ENCODE results near the gene OLFML3. TPM values are rescaled to one million over a fixed set of nuclear protein-coding genes. Genes with fewer than 3 reads are reported as not detected.

OLFML3 gene
- total and polyA plus RNA-seq, 4 donors = 9.7 to 108 (median 19.5) TPM

DNA sequence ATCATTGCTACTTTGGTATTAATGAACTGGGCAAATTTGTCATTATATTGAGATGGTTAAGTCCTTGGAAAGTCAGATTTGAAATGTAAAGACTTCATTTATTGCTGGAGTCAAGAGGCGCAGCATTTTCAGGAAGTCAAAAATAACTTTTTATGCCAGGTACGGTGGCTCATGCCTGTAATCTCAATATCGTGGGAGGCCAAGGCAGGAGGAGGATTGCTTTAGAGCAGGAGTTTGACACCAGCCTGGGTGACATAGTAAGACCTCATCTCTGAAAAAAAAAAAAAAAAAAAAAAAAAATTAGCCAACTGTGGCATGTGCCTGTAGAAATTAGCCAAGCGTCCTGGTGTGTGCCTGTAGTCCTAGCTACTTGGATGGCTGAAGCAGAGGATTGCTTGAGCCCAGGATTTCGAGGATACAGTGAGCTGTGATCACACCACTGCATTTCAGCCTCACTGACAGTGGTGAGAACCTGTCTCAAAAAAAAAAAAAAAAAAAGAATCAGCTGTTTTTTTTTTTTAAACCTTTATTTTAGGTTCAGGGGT, 44.7 kb upstream of the OLFML3 start:
- no peak for ATAC-seq (ENCODE audit: insufficient read depth, low FRiP score)
- TF ChIP-seq, protein P1, sequence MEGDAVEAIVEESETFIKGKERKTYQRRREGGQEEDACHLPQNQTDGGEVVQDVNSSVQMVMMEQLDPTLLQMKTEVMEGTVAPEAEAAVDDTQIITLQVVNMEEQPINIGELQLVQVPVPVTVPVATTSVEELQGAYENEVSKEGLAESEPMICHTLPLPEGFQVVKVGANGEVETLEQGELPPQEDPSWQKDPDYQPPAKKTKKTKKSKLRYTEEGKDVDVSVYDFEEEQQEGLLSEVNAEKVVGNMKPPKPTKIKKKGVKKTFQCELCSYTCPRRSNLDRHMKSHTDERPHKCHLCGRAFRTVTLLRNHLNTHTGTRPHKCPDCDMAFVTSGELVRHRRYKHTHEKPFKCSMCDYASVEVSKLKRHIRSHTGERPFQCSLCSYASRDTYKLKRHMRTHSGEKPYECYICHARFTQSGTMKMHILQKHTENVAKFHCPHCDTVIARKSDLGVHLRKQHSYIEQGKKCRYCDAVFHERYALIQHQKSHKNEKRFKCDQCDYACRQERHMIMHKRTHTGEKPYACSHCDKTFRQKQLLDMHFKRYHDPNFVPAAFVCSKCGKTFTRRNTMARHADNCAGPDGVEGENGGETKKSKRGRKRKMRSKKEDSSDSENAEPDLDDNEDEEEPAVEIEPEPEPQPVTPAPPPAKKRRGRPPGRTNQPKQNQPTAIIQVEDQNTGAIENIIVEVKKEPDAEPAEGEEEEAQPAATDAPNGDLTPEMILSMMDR (IDR thresholded peaks at IDR 0.05; ENCODE audit: control extremely low read depth, extremely low read depth) = no peak
- Histone ChIP-seq H3K27ac (ENCODE audit: low read depth in 1 of 2, low read length in 1 of 2) (no peak overlapping the region), H3K4me3 (no peak overlapping the region), H3K27me3 (ENCODE audit: control insufficient read depth in 3 of 3, insufficient read depth in 3 of 3, low read length in 2 of 3) (no peaks in the 10 kb centered on the region), H3K4me1 (ENCODE audit: control insufficient read depth in 5 of 5, insufficient read depth in 5 of 5, low read length in 5 of 5) (peaks cover 7 to 23% (median 10%) of the 10 kb centered on the region in 5 donors), H3K9ac (ENCODE audit: insufficient read depth in 1 of 2, low read length in 2 of 2) (no peak overlapping the region), H3K36me3 (ENCODE audit: control insufficient read depth in 4 of 4, insufficient read depth in 4 of 4, low read length in 4 of 4) (no peaks in the 10 kb centered on the region), H3K9me3 (ENCODE audit: control insufficient read depth in 4 of 4, insufficient read depth in 3 of 4, low read length in 3 of 4) (no peaks in the 10 kb centered on the region)
- no peak for DNase-seq
- 49 to 74% methylated on average over 5 of the region's 5 CpGs for WGBS, 2 donors

DNA sequence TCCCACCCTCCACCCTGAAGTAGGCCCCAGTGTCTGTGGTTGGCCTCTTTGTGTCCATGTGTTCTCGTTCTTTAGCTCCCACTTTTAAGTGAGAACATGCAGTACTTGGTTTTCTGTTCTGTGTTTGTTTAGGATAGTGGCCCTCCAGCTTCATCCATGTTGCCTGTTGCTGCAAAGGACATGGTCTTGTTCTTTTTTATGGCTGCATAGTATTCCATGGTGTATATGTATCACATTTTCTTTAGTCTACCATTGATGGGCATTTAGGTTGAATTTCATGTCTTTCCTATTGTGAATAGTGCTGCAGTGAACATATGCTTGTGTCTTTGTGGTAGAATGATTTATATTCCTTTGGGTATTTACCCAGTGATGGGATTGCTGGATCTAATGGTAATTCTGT, 44.1 kb upstream of the OLFML3 start:
- Histone ChIP-seq H3K4me1 (ENCODE audit: control insufficient read depth in 5 of 5, insufficient read depth in 5 of 5, low read length in 5 of 5) (peaks cover 7 to 23% (median 10%) of the 10 kb centered on the region in 5 donors), H3K9me3 (ENCODE audit: control insufficient read depth in 4 of 4, insufficient read depth in 3 of 4, low read length in 3 of 4) (no peaks in the 10 kb centered on the region), H3K36me3 (ENCODE audit: control insufficient read depth in 4 of 4, insufficient read depth in 4 of 4, low read length in 4 of 4) (peaks cover 0 to under 1% (median 0%) of the 10 kb centered on the region in 4 donors), H3K27me3 (ENCODE audit: control insufficient read depth in 3 of 3, insufficient read depth in 3 of 3, low read length in 2 of 3) (no peaks in the 10 kb centered on the region), H3K27ac (ENCODE audit: low read depth in 1 of 2, low read length in 1 of 2) (no peak overlapping the region), H3K9ac (ENCODE audit: insufficient read depth in 1 of 2, low read length in 2 of 2) (no peak overlapping the region), H3K4me3 (no peak overlapping the region)
- TF ChIP-seq, protein P1 (IDR thresholded peaks at IDR 0.05; ENCODE audit: control extremely low read depth, extremely low read depth) = no peak
- WGBS, 2 donors = 90 to 95% methylated on average over 1 of the region's 1 CpG
- ATAC-seq (ENCODE audit: insufficient read depth, low FRiP score) (no peak), DNase-seq (no peak)

GRCh38 chr1:113935970-113936369, 43.3 kb upstream of the OLFML3 start:
- DNase-seq (no peak), ATAC-seq (ENCODE audit: insufficient read depth, low FRiP score) (no peak)
- 77 to 81% methylated on average over 1 of the region's 1 CpG for WGBS, 2 donors
- no peaks in the 10 kb centered on the region for H3K9me3 ChIP-seq (ENCODE audit: control insufficient read depth in 4 of 4, insufficient read depth in 3 of 4, low read length in 3 of 4)
- no peak overlapping the region for H3K27ac ChIP-seq (ENCODE audit: low read depth in 1 of 2, low read length in 1 of 2)
- H3K9ac ChIP-seq (ENCODE audit: insufficient read depth in 1 of 2, low read length in 2 of 2) = no peak overlapping the region
- no peaks in the 10 kb centered on the region for H3K27me3 ChIP-seq (ENCODE audit: control insufficient read depth in 3 of 3, insufficient read depth in 3 of 3, low read length in 2 of 3)
- H3K4me1 ChIP-seq (ENCODE audit: control insufficient read depth in 5 of 5, insufficient read depth in 5 of 5, low read length in 5 of 5) = peaks cover 2 to 17% (median 10%) of the 10 kb centered on the region in 5 donors
- H3K36me3 ChIP-seq (ENCODE audit: control insufficient read depth in 4 of 4, insufficient read depth in 4 of 4, low read length in 4 of 4) = peaks cover 2 to 8% (median 5%) of the 10 kb centered on the region in 4 donors
- H3K4me3 ChIP-seq = no peak overlapping the region
- TF ChIP-seq, protein P1 (IDR thresholded peaks at IDR 0.05; ENCODE audit: control extremely low read depth, extremely low read depth) = no peak

DNA sequence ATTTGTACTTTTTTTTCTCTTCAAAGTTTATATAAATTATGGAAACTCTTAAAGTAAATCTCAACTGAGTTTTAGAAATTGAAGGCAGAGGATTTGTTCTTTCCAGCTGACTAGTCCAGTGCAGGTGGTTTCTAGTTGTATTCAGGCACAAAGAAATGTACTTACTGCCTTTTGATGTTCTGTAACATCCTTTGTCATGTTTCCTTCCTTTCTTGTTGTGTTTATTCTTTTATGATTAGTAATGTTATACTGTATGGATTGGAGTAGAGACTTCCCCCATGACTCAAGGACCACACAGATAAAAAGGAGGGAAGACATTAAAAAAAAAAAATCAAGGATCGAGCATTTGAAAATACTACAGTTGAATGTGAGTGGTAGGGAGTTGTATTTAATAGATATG, 42.1 kb upstream of the OLFML3 start:
- Histone ChIP-seq H3K4me3 (no peak overlapping the region), H3K9ac (ENCODE audit: insufficient read depth in 1 of 2, low read length in 2 of 2) (no peak overlapping the region), H3K27ac (ENCODE audit: low read depth in 1 of 2, low read length in 1 of 2) (no peak overlapping the region), H3K9me3 (ENCODE audit: control insufficient read depth in 4 of 4, insufficient read depth in 3 of 4, low read length in 3 of 4) (no peaks in the 10 kb centered on the region), H3K36me3 (ENCODE audit: control insufficient read depth in 4 of 4, insufficient read depth in 4 of 4, low read length in 4 of 4) (peaks cover 6 to 14% (median 8%) of the 10 kb centered on the region in 4 donors), H3K27me3 (ENCODE audit: control insufficient read depth in 3 of 3, insufficient read depth in 3 of 3, low read length in 2 of 3) (no peaks in the 10 kb centered on the region), H3K4me1 (ENCODE audit: control insufficient read depth in 5 of 5, insufficient read depth in 5 of 5, low read length in 5 of 5) (peaks cover 0 to 14% (median 5%) of the 10 kb centered on the region in 5 donors)
- TF ChIP-seq, protein P1 (IDR thresholded peaks at IDR 0.05; ENCODE audit: control extremely low read depth, extremely low read depth) = no peak
- 47 to 52% methylated on average over 1 of the region's 1 CpG for WGBS, 2 donors
- ATAC-seq (ENCODE audit: insufficient read depth, low FRiP score) = no peak
- DNase-seq = no peak
